ENCODE results near the gene FOXP2.

FOXP2 gene

DNA sequence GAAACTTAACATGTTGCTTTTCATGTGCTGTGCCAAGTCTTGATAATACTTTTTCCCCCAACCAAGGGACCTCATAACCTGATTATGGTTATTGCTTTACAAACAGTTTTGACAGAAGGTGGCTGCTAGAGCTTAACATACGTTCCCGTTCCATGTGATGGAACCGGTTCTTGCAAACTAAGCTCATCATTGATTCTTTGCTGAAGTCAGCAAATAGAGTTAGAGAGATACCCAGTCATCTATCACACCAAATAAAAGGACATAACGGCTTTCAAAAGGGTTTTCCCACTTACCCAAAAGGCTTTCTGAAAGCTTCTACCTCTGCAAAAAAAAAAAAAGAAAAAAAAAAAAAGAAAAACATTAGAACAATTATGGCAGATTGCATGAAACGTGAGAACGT, 277.0 kb downstream of the FOXP2 start:
- TF ChIP-seq, protein P1, sequence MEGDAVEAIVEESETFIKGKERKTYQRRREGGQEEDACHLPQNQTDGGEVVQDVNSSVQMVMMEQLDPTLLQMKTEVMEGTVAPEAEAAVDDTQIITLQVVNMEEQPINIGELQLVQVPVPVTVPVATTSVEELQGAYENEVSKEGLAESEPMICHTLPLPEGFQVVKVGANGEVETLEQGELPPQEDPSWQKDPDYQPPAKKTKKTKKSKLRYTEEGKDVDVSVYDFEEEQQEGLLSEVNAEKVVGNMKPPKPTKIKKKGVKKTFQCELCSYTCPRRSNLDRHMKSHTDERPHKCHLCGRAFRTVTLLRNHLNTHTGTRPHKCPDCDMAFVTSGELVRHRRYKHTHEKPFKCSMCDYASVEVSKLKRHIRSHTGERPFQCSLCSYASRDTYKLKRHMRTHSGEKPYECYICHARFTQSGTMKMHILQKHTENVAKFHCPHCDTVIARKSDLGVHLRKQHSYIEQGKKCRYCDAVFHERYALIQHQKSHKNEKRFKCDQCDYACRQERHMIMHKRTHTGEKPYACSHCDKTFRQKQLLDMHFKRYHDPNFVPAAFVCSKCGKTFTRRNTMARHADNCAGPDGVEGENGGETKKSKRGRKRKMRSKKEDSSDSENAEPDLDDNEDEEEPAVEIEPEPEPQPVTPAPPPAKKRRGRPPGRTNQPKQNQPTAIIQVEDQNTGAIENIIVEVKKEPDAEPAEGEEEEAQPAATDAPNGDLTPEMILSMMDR (IDR thresholded peaks at IDR 0.05; ENCODE audit: insufficient read depth, low read length, missing control alignments) = no peak
- no peak for DNase-seq (ENCODE audit: low read depth, low spot score)
- no peak overlapping the region for H3K4me3 ChIP-seq (ENCODE audit: low read depth, low read length)
- POLR2A ChIA-PET = no interaction called here
- CTCF ChIA-PET = no interaction called here

- H3K4me3 ChIP-seq (ENCODE audit: low read depth, low read length) = no peak overlapping the region
- CTCF ChIA-PET = no interaction called here
- TF ChIP-seq, protein P1 (IDR thresholded peaks at IDR 0.05; ENCODE audit: insufficient read depth, low read length, missing control alignments) = no peak
- no peak for DNase-seq (ENCODE audit: low read depth, low spot score)
- POLR2A ChIA-PET = no interaction called here
Measured at GRCh38 chr7:114695182-114695581, 280.6 kb downstream of the FOXP2 start.

GRCh38 chr7:114700247-114700928, 285.8 kb downstream of the FOXP2 start:
- TF ChIP-seq, protein P1 (IDR thresholded peaks at IDR 0.05; ENCODE audit: insufficient read depth, low read length, missing control alignments) = no peak
- ChIA-PET POLR2A (no interaction called here), CTCF (no interaction called here)
- no peak overlapping the region for H3K4me3 ChIP-seq (ENCODE audit: low read depth, low read length)
- no peak for DNase-seq (ENCODE audit: low read depth, low spot score)

- DNase-seq (ENCODE audit: low read depth, low spot score) = no peak
- TF ChIP-seq, protein P1 (IDR thresholded peaks at IDR 0.05; ENCODE audit: insufficient read depth, low read length, missing control alignments) = no peak
- H3K4me3 ChIP-seq (ENCODE audit: low read depth, low read length) = no peak overlapping the region
- ChIA-PET POLR2A (no interaction called here), CTCF (no interaction called here)
Measured at GRCh38 chr7:114703677-114704076, 289.1 kb downstream of the FOXP2 start.

DNA sequence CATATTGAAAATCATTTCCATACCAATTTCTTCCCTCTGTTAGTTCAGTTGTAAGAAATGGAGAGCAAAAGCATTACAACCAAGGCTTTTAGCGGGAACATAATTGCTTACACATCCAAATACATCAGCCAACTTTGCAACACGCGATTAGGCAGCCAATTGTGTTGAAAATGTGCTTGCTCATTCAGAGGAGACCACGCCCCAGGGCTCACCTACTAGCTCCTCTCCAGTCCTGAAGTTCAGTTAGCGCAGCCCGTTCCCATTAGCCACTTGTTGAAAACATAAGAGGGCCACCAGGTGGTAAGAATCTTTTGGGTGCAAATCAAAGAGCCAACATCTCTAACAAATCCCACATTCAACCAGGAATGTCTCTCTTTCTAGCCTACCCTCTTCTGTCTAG, 294.0 kb downstream of the FOXP2 start:
- ChIA-PET POLR2A (no interaction called here), CTCF (no interaction called here)
- TF ChIP-seq, protein P1 (IDR thresholded peaks at IDR 0.05; ENCODE audit: insufficient read depth, low read length, missing control alignments) = no peak
- DNase-seq (ENCODE audit: low read depth, low spot score) = no peak
- H3K4me3 ChIP-seq (ENCODE audit: low read depth, low read length) = no peak overlapping the region

DNA sequence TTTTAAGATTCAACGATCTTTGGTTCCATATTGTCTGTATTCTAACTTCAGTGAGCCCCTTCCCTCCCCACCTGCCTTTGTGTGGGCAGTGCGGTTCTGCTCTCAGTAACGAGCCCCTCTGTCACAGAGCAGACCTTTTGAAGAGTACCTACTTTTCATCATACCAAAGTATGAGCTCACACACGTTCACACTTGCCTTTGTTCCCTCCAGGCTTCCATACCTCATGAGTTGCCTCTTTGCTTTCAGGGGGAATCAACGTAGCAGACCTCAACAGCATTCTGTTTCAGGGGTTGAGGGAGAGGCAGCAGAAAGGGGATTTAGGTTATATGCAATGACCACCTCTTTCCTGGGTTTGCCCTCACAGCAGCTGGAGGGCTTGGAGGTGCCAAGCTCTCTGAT, 295.9 kb downstream of the FOXP2 start:
- H3K4me3 ChIP-seq (ENCODE audit: low read depth, low read length) = no peak overlapping the region
- TF ChIP-seq, protein P1 (IDR thresholded peaks at IDR 0.05; ENCODE audit: insufficient read depth, low read length, missing control alignments) = no peak
- CTCF ChIA-PET = no interaction called here
- POLR2A ChIA-PET = no interaction called here
- no peak for DNase-seq (ENCODE audit: low read depth, low spot score)

Data from AG04449 (cell line).